ENCODE data around the gene TFCP2.

The TFCP2 gene

DNA sequence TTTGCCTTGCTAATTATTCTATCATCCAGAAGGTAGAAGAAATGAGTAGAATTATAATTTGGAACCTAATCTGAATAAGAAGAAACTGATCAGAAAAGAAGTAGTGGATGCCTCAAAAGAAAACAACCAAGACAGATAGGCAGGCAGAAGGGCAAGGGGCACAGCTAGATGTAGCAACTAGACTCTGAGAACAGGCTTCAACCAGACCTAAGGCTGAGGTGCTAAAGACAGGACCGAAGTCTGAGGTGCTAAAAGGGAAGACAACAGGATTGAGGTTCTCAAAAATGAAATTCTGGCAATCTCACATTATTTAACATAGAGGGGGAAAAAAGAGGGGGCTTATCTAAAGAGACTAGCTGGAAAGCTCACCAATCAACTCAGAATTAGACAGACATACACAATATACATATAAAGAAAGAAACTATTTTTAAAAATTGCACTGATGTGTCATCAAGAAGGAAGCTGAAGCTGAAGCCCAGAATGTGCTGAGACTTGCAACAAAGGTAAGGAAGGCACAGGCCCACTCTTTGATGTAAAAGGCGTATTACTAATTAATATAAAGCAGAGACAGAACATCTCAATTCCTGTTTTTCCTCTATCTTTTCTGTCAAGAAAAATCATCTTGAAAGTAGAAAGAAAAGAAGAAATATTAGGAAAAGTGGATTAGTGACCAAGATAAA is 45.7 kb downstream of the TFCP2 start:
- WGBS: no CpG with 5 or more reads among the region's 2 CpGs
- H3K27ac ChIP-seq (ENCODE audit: low read length, poor library complexity, severe bottlenecking): no peak overlapping the region
- no peak for DNase-seq

DNA sequence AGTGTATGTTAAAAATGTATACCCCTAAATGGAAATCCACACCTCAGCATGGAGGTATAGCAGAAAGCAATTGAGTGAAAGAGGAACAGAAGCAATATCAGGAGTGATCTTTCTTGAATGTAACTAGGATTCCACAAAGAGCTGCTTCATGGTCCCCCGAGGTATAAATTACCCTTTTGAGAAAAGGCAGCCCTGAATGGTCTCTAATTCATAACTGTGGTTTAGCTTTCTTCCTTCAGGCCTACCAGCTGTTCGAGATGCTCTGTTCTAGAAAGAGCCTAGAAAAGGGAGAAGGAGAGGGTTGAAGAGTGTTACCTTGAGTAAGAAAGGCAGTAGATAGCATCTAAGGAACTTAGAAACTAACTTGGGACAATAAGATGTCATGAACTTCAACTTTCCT is 46.6 kb downstream of the TFCP2 start:
- Histone ChIP-seq H3K4ac (ENCODE audit: low read depth in 1 of 2, low read length in 2 of 2) (no peak overlapping the region), H3K14ac (ENCODE audit: low read length in 2 of 2) (no peak overlapping the region), H3K27ac (ENCODE audit: low read length, poor library complexity, severe bottlenecking) (no peak overlapping the region), H2BK15ac (ENCODE audit: low read depth, poor library complexity, severe bottlenecking) (no peak overlapping the region), H3K4me1 (ENCODE audit: control insufficient read depth, insufficient read depth, low read depth, low read length) (no peaks in the 10 kb centered on the region), H3K36me3 (ENCODE audit: control insufficient read depth in 1 of 2, insufficient read depth in 2 of 2, low read depth in 1 of 2, low read length in 2 of 2) (peaks cover 7 to 10% of the 10 kb centered on the region in 2 experiments), H2BK12ac (ENCODE audit: low read length in 2 of 2) (peak overlapping the region in 1 of 2 experiments; percentile 25), H4K91ac (ENCODE audit: low read length) (no peak overlapping the region), H4K8ac (ENCODE audit: low read length) (no peak overlapping the region), H3K4me3 (ENCODE audit: insufficient read depth in 1 of 2, low read depth in 1 of 2, low read length in 2 of 2) (no peak overlapping the region), H3K4me2 (ENCODE audit: low read length, poor library complexity, severe bottlenecking) (no peak overlapping the region), H3K9ac (ENCODE audit: low read length) (no peak overlapping the region), H3K27me3 (ENCODE audit: control insufficient read depth in 1 of 2, insufficient read depth in 1 of 2, low read length in 2 of 2) (no peaks in the 10 kb centered on the region), H2BK5ac (ENCODE audit: low read depth, low read length, poor library complexity, severe bottlenecking) (no peak overlapping the region), H3K18ac (ENCODE audit: low read depth in 1 of 2, low read length in 2 of 2) (no peak overlapping the region), H2BK120ac (ENCODE audit: low read depth, low read length) (no peak overlapping the region), H3K23ac (ENCODE audit: low read length in 2 of 2) (no peak overlapping the region), H2AK5ac (ENCODE audit: low read length, severe bottlenecking) (no peak overlapping the region), H3K79me1 (replicated peaks; ENCODE audit: low read length, poor library complexity, severe bottlenecking) (no peaks in the 10 kb centered on the region), H3K9me3 (ENCODE audit: control insufficient read depth, low read length) (no peaks in the 10 kb centered on the region), H2AFZ (ENCODE audit: low read depth, low read length) (no peak overlapping the region)
- DNase-seq: no peak
- WGBS: 92% methylated on average over 2 of the region's 2 CpGs

More for the DNA sequence above, 45.7 kb downstream of the TFCP2 start:
- no peak overlapping the region for H3K4me3 ChIP-seq (ENCODE audit: insufficient read depth in 1 of 2, low read depth in 1 of 2, low read length in 2 of 2)
- H4K91ac ChIP-seq (ENCODE audit: low read length): no peak overlapping the region
- H2BK15ac ChIP-seq (ENCODE audit: low read depth, poor library complexity, severe bottlenecking): no peak overlapping the region
- H3K14ac ChIP-seq (ENCODE audit: low read length in 2 of 2): no peak overlapping the region
- no peak overlapping the region for H3K18ac ChIP-seq (ENCODE audit: low read depth in 1 of 2, low read length in 2 of 2)
- no peak overlapping the region for H2BK120ac ChIP-seq (ENCODE audit: low read depth, low read length)
- no peak overlapping the region for H4K8ac ChIP-seq (ENCODE audit: low read length)
- H3K9me3 ChIP-seq (ENCODE audit: control insufficient read depth, low read length): no peaks in the 10 kb centered on the region
- H2AFZ ChIP-seq (ENCODE audit: low read depth, low read length): no peak overlapping the region
- H3K4me2 ChIP-seq (ENCODE audit: low read length, poor library complexity, severe bottlenecking): no peak overlapping the region
- H3K9ac ChIP-seq (ENCODE audit: low read length): peak overlapping the region; percentile 10
- no peak overlapping the region for H2BK12ac ChIP-seq (ENCODE audit: low read length in 2 of 2)
- no peak overlapping the region for H2BK5ac ChIP-seq (ENCODE audit: low read depth, low read length, poor library complexity, severe bottlenecking)
- no peaks in the 10 kb centered on the region for H3K79me1 ChIP-seq (replicated peaks; ENCODE audit: low read length, poor library complexity, severe bottlenecking)
- H2AK5ac ChIP-seq (ENCODE audit: low read length, severe bottlenecking): no peak overlapping the region
- peaks cover 7 to 10% of the 10 kb centered on the region in 2 experiments for H3K36me3 ChIP-seq (ENCODE audit: control insufficient read depth in 1 of 2, insufficient read depth in 2 of 2, low read depth in 1 of 2, low read length in 2 of 2)
- H3K23ac ChIP-seq (ENCODE audit: low read length in 2 of 2): no peak overlapping the region
- no peaks in the 10 kb centered on the region for H3K27me3 ChIP-seq (ENCODE audit: control insufficient read depth in 1 of 2, insufficient read depth in 1 of 2, low read length in 2 of 2)
- no peaks in the 10 kb centered on the region for H3K4me1 ChIP-seq (ENCODE audit: control insufficient read depth, insufficient read depth, low read depth, low read length)
- H3K4ac ChIP-seq (ENCODE audit: low read depth in 1 of 2, low read length in 2 of 2): no peak overlapping the region

DNA sequence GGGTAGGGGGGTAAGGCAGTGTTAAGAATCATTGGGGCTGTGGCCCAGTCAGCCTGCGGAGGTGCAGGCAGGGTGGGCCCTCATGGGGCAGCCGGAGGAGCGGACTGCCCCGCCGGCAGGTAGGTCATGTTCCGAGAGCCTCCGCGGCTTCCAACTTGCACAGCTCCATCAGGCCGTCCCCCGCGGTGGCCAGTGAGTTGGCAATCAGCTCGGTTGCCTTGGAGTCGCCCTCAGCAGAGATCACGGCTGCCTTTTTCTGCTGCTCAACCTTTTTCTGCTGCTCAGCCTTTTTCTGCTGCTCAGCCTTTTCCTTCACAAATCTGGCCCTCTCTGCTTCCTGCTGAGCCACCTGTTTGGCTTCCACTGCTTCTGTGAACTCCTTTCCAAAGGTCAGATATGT is 48.4 kb downstream of the TFCP2 start:
- 97% methylated on average over 14 of the region's 14 CpGs for WGBS
- Histone ChIP-seq H3K9ac (ENCODE audit: low read length) (no peak overlapping the region), H3K27me3 (ENCODE audit: control insufficient read depth in 1 of 2, insufficient read depth in 1 of 2, low read length in 2 of 2) (no peaks in the 10 kb centered on the region), H3K36me3 (ENCODE audit: control insufficient read depth in 1 of 2, insufficient read depth in 2 of 2, low read depth in 1 of 2, low read length in 2 of 2) (peaks cover 7 to 10% of the 10 kb centered on the region in 2 experiments), H3K18ac (ENCODE audit: low read depth in 1 of 2, low read length in 2 of 2) (no peak overlapping the region), H3K4me1 (ENCODE audit: control insufficient read depth, insufficient read depth, low read depth, low read length) (no peaks in the 10 kb centered on the region), H3K4me2 (ENCODE audit: low read length, poor library complexity, severe bottlenecking) (no peak overlapping the region), H3K4ac (ENCODE audit: low read depth in 1 of 2, low read length in 2 of 2) (no peak overlapping the region), H2BK5ac (ENCODE audit: low read depth, low read length, poor library complexity, severe bottlenecking) (no peak overlapping the region), H2BK15ac (ENCODE audit: low read depth, poor library complexity, severe bottlenecking) (no peak overlapping the region), H4K91ac (ENCODE audit: low read length) (peak overlapping the region; percentile 28), H2AK5ac (ENCODE audit: low read length, severe bottlenecking) (no peak overlapping the region), H3K23ac (ENCODE audit: low read length in 2 of 2) (no peak overlapping the region), H3K9me3 (ENCODE audit: control insufficient read depth, low read length) (no peaks in the 10 kb centered on the region), H2AFZ (ENCODE audit: low read depth, low read length) (no peak overlapping the region), H3K14ac (ENCODE audit: low read length in 2 of 2) (no peak overlapping the region), H3K27ac (ENCODE audit: low read length, poor library complexity, severe bottlenecking) (no peak overlapping the region), H2BK12ac (ENCODE audit: low read length in 2 of 2) (no peak overlapping the region), H2BK120ac (ENCODE audit: low read depth, low read length) (no peak overlapping the region), H3K4me3 (ENCODE audit: insufficient read depth in 1 of 2, low read depth in 1 of 2, low read length in 2 of 2) (no peak overlapping the region), H4K8ac (ENCODE audit: low read length) (no peak overlapping the region), H3K79me1 (replicated peaks; ENCODE audit: low read length, poor library complexity, severe bottlenecking) (no peaks in the 10 kb centered on the region)
- DNase-seq: no peak

DNA sequence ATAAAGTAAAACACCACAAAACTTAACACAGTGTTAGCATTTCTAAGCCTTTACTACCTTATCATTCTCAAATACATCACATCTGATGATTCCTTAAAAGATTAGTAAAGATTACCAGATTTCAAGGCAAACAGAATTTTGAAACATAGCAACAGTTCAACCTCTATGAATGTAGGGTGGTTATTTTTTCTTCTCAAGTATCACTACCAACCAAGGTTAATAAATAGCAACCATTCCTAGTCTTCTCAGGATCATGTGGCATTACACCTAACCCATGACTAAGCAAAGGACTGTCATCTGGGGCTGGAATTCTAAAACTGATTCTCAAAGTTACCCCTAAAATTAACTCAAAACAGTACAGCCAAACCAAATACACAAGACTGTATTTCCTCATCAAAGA is 50.1 kb downstream of the TFCP2 start:
- no peak overlapping the region for H3K4me3 ChIP-seq (ENCODE audit: insufficient read depth in 1 of 2, low read depth in 1 of 2, low read length in 2 of 2)
- no peak overlapping the region for H2BK120ac ChIP-seq (ENCODE audit: low read depth, low read length)
- no peaks in the 10 kb centered on the region for H3K9me3 ChIP-seq (ENCODE audit: control insufficient read depth, low read length)
- peaks cover 7 to 21% of the 10 kb centered on the region in 2 experiments for H3K36me3 ChIP-seq (ENCODE audit: control insufficient read depth in 1 of 2, insufficient read depth in 2 of 2, low read depth in 1 of 2, low read length in 2 of 2)
- H4K91ac ChIP-seq (ENCODE audit: low read length): no peak overlapping the region
- no peak overlapping the region for H2BK15ac ChIP-seq (ENCODE audit: low read depth, poor library complexity, severe bottlenecking)
- no peak for DNase-seq
- H2BK5ac ChIP-seq (ENCODE audit: low read depth, low read length, poor library complexity, severe bottlenecking): no peak overlapping the region
- H3K27me3 ChIP-seq (ENCODE audit: control insufficient read depth in 1 of 2, insufficient read depth in 1 of 2, low read length in 2 of 2): no peaks in the 10 kb centered on the region
- H2BK12ac ChIP-seq (ENCODE audit: low read length in 2 of 2): no peak overlapping the region
- no peak overlapping the region for H3K23ac ChIP-seq (ENCODE audit: low read length in 2 of 2)
- H3K14ac ChIP-seq (ENCODE audit: low read length in 2 of 2): no peak overlapping the region
- H3K4me1 ChIP-seq (ENCODE audit: control insufficient read depth, insufficient read depth, low read depth, low read length): no peaks in the 10 kb centered on the region
- H3K18ac ChIP-seq (ENCODE audit: low read depth in 1 of 2, low read length in 2 of 2): no peak overlapping the region
- no peak overlapping the region for H3K4ac ChIP-seq (ENCODE audit: low read depth in 1 of 2, low read length in 2 of 2)
- H2AK5ac ChIP-seq (ENCODE audit: low read length, severe bottlenecking): no peak overlapping the region
- H3K27ac ChIP-seq (ENCODE audit: low read length, poor library complexity, severe bottlenecking): no peak overlapping the region
- H2AFZ ChIP-seq (ENCODE audit: low read depth, low read length): no peak overlapping the region
- H3K9ac ChIP-seq (ENCODE audit: low read length): no peak overlapping the region
- H3K79me1 ChIP-seq (replicated peaks; ENCODE audit: low read length, poor library complexity, severe bottlenecking): no peaks in the 10 kb centered on the region
- no peak overlapping the region for H4K8ac ChIP-seq (ENCODE audit: low read length)
- H3K4me2 ChIP-seq (ENCODE audit: low read length, poor library complexity, severe bottlenecking): no peak overlapping the region
